ENCODE measurements around the gene IL17REL. TPM values are rescaled to one million over a fixed set of nuclear protein-coding genes. Genes with fewer than 3 reads are reported as not detected.
"Not testable (repeated sequence)": the region's sequence is repeated elsewhere in the genome, so short reads cannot be mapped to it uniquely, and the experiment has no call there.

Gene IL17REL
- total RNA-seq, 1 experiment from 2014 or later = 0.24 TPM

GRCh38 chr22:49991167-49991566 lies 21.4 kb downstream of the IL17REL start (continued):
- TF ChIP-seq ELF4 (CRISPR knock-in tag; IDR thresholded peaks at IDR 0.05; ENCODE audit: low read depth) = no peak
- no peak for TF ChIP-seq RORB (CRISPR knock-in tag; IDR thresholded peaks at IDR 0.05)
- TF ChIP-seq ATF1 (CRISPR knock-in tag; IDR thresholded peaks at IDR 0.05) = no peak
- TF ChIP-seq NR3C1 (CRISPR knock-in tag; conservative IDR thresholded peaks at IDR 0.05; ENCODE audit: low read depth) = no peak
- TF ChIP-seq MYBL2 (CRISPR knock-in tag; IDR thresholded peaks at IDR 0.05) = no peak
- TF ChIP-seq NFYB (CRISPR knock-in tag; conservative IDR thresholded peaks at IDR 0.05; ENCODE audit: low read depth) = no peak
- TF ChIP-seq OVOL2 (CRISPR knock-in tag; IDR thresholded peaks at IDR 0.05; ENCODE audit: borderline replicate concordance) = no peak
- TF ChIP-seq ZSCAN18 (CRISPR knock-in tag; IDR thresholded peaks at IDR 0.05) = no peak
- TF ChIP-seq JUN (CRISPR knock-in tag; IDR thresholded peaks at IDR 0.05) = no peak
- TF ChIP-seq, protein P1, sequence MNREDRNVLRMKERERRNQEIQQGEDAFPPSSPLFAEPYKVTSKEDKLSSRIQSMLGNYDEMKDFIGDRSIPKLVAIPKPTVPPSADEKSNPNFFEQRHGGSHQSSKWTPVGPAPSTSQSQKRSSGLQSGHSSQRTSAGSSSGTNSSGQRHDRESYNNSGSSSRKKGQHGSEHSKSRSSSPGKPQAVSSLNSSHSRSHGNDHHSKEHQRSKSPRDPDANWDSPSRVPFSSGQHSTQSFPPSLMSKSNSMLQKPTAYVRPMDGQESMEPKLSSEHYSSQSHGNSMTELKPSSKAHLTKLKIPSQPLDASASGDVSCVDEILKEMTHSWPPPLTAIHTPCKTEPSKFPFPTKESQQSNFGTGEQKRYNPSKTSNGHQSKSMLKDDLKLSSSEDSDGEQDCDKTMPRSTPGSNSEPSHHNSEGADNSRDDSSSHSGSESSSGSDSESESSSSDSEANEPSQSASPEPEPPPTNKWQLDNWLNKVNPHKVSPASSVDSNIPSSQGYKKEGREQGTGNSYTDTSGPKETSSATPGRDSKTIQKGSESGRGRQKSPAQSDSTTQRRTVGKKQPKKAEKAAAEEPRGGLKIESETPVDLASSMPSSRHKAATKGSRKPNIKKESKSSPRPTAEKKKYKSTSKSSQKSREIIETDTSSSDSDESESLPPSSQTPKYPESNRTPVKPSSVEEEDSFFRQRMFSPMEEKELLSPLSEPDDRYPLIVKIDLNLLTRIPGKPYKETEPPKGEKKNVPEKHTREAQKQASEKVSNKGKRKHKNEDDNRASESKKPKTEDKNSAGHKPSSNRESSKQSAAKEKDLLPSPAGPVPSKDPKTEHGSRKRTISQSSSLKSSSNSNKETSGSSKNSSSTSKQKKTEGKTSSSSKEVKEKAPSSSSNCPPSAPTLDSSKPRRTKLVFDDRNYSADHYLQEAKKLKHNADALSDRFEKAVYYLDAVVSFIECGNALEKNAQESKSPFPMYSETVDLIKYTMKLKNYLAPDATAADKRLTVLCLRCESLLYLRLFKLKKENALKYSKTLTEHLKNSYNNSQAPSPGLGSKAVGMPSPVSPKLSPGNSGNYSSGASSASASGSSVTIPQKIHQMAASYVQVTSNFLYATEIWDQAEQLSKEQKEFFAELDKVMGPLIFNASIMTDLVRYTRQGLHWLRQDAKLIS (CRISPR knock-in tag; IDR thresholded peaks at IDR 0.05; ENCODE audit: borderline replicate concordance) = no peak
- TF ChIP-seq ZBTB21 (CRISPR knock-in tag; IDR thresholded peaks at IDR 0.05; ENCODE audit: borderline replicate concordance) = no peak
- no peak for TF ChIP-seq PRRX2 (CRISPR knock-in tag; IDR thresholded peaks at IDR 0.05)
- TF ChIP-seq, protein P2, sequence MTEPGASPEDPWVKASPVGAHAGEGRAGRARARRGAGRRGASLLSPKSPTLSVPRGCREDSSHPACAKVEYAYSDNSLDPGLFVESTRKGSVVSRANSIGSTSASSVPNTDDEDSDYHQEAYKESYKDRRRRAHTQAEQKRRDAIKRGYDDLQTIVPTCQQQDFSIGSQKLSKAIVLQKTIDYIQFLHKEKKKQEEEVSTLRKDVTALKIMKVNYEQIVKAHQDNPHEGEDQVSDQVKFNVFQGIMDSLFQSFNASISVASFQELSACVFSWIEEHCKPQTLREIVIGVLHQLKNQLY (CRISPR knock-in tag; IDR thresholded peaks at IDR 0.05) = no peak

DNA sequence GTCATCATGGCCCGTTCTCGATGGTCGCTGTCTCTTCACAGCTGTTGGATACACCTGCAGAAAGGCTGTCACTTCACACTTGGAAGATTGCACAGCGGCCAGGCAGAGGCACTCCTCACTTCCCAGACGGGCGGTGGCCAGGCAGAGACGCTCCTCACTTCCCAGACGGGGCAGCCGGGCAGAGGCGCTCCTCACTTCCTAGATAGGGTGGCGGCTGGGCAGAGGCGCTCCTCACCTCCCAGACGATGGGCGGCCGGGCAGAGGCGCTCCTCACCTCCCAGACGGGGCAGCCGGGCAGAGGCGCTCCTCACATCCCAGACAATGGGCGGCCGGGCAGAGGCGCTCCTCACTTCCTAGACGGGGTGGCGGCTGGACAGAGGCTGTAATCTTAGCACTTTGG lies 22.7 kb downstream of the IL17REL start:
- H3K27ac Mint-ChIP-seq; H3K4me3 Mint-ChIP-seq; DNase-seq (ENCODE audit: low spot score); POLR2A ChIA-PET; ATAC-seq; H3K4me1 Mint-ChIP-seq: not testable (repeated sequence)
- CTCF ChIA-PET = interaction anchor here (0.9 kb wide), 1 partner anchor 41 kb away, joined by 3 read pairs; no protein-coding TSS in a partner anchor
- Mint-ChIP-seq H3K27me3 (ENCODE audit: low read depth) (peaks cover 48% of the 10 kb centered on the region), H3K9me3 (peaks cover 36% of the 10 kb centered on the region), H3K36me3 (peaks cover 18% of the 10 kb centered on the region)

GRCh38 chr22:49986325-49986724 lies 26.2 kb downstream of the IL17REL start:
- Mint-ChIP-seq H3K27me3 (ENCODE audit: low read depth) (peaks cover 61% of the 10 kb centered on the region), H3K4me1 (peaks cover 3% of the 10 kb centered on the region; the same call in 1 of the 2 replicates), H3K27ac (no peak overlapping the region), H3K9me3 (peaks cover 32% of the 10 kb centered on the region), H3K36me3 (peaks cover 17% of the 10 kb centered on the region), H3K4me3 (no peak overlapping the region)
- POLR2A ChIA-PET = no interaction called here
- no peak for DNase-seq (ENCODE audit: low spot score)
- CTCF ChIA-PET = no interaction called here
- ATAC-seq = no peak
- no peak for TF ChIP-seq ATF2 (CRISPR knock-in tag; IDR thresholded peaks at IDR 0.05; ENCODE audit: borderline replicate concordance, low read depth)
- TF ChIP-seq ZNF671 (CRISPR knock-in tag; IDR thresholded peaks at IDR 0.05) = no peak
- TF ChIP-seq ZNF138 (CRISPR knock-in tag; conservative IDR thresholded peaks at IDR 0.05) = no peak
- no peak for TF ChIP-seq OVOL2 (CRISPR knock-in tag; IDR thresholded peaks at IDR 0.05; ENCODE audit: borderline replicate concordance)
- no peak for TF ChIP-seq SOX15 (CRISPR knock-in tag; IDR thresholded peaks at IDR 0.05)
- no peak for TF ChIP-seq ATF1 (CRISPR knock-in tag; IDR thresholded peaks at IDR 0.05)
- no peak for TF ChIP-seq MXD4 (CRISPR knock-in tag; IDR thresholded peaks at IDR 0.05; ENCODE audit: borderline replicate concordance)
- no peak for TF ChIP-seq MAX (CRISPR knock-in tag; IDR thresholded peaks at IDR 0.05)
- TF ChIP-seq TP53 (CRISPR knock-in tag; IDR thresholded peaks at IDR 0.05) = no peak
- TF ChIP-seq FOXP1 (CRISPR knock-in tag; IDR thresholded peaks at IDR 0.05; ENCODE audit: borderline replicate concordance) = no peak
- no peak for TF ChIP-seq GABPB1 (CRISPR knock-in tag; IDR thresholded peaks at IDR 0.05)
- TF ChIP-seq, protein P3, sequence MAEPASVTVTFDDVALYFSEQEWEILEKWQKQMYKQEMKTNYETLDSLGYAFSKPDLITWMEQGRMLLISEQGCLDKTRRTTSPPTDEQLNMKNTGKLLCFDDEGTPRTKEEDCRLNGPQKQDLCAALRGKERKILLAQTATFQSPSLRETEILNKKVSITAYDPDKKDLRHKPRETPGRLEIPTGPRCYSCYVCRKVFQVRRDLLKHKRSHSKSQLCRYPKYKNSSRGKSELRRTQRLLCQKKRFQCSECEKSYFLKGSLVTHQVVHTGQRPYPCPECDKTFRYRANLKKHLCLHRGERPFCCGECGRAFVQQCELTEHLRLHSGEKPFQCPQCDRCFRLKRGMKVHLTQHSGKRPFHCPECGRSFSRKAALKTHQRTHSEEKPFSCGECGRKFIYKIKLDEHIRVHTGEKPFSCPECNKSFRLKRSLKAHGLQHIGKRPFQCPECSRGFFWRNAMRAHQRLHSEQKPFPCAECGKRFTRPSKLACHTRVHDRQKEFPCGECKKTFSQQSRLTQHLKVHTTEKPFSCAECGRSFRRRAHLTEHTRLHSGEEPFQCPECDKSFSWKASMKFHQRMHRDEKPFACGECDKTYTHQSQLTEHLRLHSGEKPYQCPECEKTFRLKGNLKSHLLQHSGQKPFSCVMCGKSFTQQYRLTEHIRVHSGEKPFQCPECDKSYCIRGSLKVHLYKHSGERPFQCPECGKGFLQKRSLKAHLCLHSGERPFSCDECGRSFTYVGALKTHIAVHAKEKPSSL (CRISPR knock-in tag; conservative IDR thresholded peaks at IDR 0.05) = no peak
- TF ChIP-seq JAZF1 (CRISPR knock-in tag; IDR thresholded peaks at IDR 0.05) = no peak

All from WTC11 (cell line).